HL-60 (cell line): ENCODE data around the gene SLC35F3.

Experiments used
- DNase-seq, 2 experiments: peaks; one replicate each; pipeline ENCODE4 v3.0.0-alpha.2; 2010 to 2020; ENCODE audit warnings: low read depth in 1 of 2, low spot score in 1 of 2
- H3K27ac ChIP-seq: fragments of 250-450 bp; sonication (Bioruptor Pico); replicated peaks from 2 replicates; pipeline ENCODE4 v1.5.1; 2020; ENCODE audit warnings: mild to moderate bottlenecking, moderate library complexity
- H3K27me3 ChIP-seq: fragments of 250-450 bp; sonication (Bioruptor Pico); 2 replicates; pipeline ENCODE4 v1.5.1; 2021; ENCODE audit warnings: mild to moderate bottlenecking, moderate library complexity; ENCODE audit not compliant: insufficient read depth, poor library complexity, severe bottlenecking
- H3K4me3 ChIP-seq: replicated peaks from 2 replicates; pipeline ENCODE4 v1.5.1; 2011; ENCODE audit warnings: mild to moderate bottlenecking, control low read depth, low read length; ENCODE audit not compliant: insufficient read depth
- GABPA ChIP-seq: IDR thresholded peaks from 2 replicates; pipeline ENCODE4 v1.6.1; 2012; ENCODE audit warnings: low read depth
- POLR2AphosphoS5 ChIP-seq: IDR thresholded peaks from 2 replicates; pipeline ENCODE4 v1.6.1; 2012; ENCODE audit warnings: low read depth
- REST ChIP-seq: IDR thresholded peaks from 2 replicates; pipeline ENCODE4 v1.6.1; 2012; ENCODE audit warnings: low read depth; ENCODE audit not compliant: insufficient replicate concordance
- SPI1 ChIP-seq: IDR thresholded peaks from 2 replicates; pipeline ENCODE4 v1.6.1; 2012; ENCODE audit warnings: low read depth, mild to moderate bottlenecking, borderline replicate concordance
- TF ChIP-seq, protein P1 (sequence below): IDR thresholded peaks from one replicate; pipeline ENCODE4 v1.5.1; 2011; ENCODE audit warnings: low read length, control low read depth, inconsistent platforms; ENCODE audit not compliant: insufficient read depth

Gene SLC35F3

DNA sequence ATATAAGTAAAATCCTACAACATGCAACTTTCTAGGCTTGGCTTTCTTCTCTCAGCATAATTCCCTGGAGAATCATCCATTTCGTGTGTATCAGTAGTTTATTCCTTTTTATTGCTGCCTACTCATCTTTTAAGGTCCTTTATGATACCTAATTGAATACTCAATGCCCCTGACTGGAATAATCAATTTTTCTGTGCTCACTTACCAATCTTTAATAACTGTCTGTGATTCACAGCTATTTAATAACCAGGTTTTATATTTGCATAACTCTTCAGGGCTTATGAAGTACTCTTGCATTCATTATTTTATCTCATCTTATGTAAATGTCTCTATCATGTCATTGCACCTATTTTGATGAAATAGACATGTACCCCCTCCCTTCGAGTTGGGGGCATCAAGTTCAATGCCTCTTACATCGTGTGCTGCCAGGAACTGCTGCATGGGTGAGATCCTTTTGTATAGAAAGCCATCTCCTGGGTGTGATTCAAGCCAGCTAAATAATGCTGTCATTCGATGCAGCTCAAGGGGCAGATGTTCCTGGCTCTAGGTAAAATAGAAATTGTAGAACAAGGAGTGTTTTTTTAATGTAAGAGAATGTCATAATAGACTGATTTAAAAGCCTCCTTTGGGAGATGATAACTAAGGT, 222.7 kb downstream of the SLC35F3 start:
- H3K4me3 ChIP-seq, result no peak overlapping the region
- no peak for TF ChIP-seq POLR2AphosphoS5
- no peak for TF ChIP-seq SPI1
- TF ChIP-seq, protein P1, sequence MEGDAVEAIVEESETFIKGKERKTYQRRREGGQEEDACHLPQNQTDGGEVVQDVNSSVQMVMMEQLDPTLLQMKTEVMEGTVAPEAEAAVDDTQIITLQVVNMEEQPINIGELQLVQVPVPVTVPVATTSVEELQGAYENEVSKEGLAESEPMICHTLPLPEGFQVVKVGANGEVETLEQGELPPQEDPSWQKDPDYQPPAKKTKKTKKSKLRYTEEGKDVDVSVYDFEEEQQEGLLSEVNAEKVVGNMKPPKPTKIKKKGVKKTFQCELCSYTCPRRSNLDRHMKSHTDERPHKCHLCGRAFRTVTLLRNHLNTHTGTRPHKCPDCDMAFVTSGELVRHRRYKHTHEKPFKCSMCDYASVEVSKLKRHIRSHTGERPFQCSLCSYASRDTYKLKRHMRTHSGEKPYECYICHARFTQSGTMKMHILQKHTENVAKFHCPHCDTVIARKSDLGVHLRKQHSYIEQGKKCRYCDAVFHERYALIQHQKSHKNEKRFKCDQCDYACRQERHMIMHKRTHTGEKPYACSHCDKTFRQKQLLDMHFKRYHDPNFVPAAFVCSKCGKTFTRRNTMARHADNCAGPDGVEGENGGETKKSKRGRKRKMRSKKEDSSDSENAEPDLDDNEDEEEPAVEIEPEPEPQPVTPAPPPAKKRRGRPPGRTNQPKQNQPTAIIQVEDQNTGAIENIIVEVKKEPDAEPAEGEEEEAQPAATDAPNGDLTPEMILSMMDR, result no peak
- no peak for TF ChIP-seq GABPA
- TF ChIP-seq REST, result no peak
- no peak overlapping the region for H3K27ac ChIP-seq
- peaks cover 16% of the 10 kb centered on the region for H3K27me3 ChIP-seq
- no peak for DNase-seq

DNA sequence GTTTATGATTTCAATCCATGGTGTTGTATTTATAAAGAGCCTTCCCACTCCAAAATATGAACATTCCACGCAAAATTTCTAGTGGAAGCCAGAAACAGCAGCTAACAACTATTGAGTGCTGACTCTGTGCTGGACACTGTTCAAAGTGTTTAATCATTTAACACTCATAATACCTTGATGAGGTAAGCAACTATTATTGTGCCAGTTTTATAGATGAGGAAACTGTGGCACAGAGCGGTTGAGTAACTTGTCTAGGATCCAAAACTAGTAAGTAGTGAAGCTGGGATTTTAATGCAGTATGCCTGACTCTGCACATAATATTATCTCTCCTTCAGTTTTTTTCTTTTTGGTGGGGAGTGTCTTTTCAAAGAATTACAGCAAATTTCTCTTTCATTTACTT, 228.3 kb downstream of the SLC35F3 start:
- no peak overlapping the region for H3K27ac ChIP-seq
- peaks cover 11% of the 10 kb centered on the region for H3K27me3 ChIP-seq
- TF ChIP-seq SPI1 (no peak), GABPA (no peak), POLR2AphosphoS5 (no peak), REST (no peak)
- TF ChIP-seq, protein P1, result no peak
- no peak for DNase-seq
- no peak overlapping the region for H3K4me3 ChIP-seq

- no peak for DNase-seq
- Histone ChIP-seq H3K27me3 (peaks cover 3% of the 10 kb centered on the region), H3K4me3 (no peak overlapping the region), H3K27ac (no peak overlapping the region)
- TF ChIP-seq POLR2AphosphoS5 (no peak), SPI1 (no peak), REST (no peak), GABPA (no peak)
- TF ChIP-seq, protein P1, result no peak
Measured at GRCh38 chr1:234134878-234135277, 230.4 kb downstream of the SLC35F3 start.
